COLO668 (cell line): ENCODE results near the gene CCDC183.
"Not testable (repeated sequence)": the region's sequence is repeated elsewhere in the genome, so short reads cannot be mapped to it uniquely, and the experiment has no call there.

Experiments
- DNase-seq: peaks from one replicate; lab custom pipeline; 2025; ENCODE audit not compliant: unreplicated experiment; lab: John Stamatoyannopoulos, UW

Gene CCDC183

DNA sequence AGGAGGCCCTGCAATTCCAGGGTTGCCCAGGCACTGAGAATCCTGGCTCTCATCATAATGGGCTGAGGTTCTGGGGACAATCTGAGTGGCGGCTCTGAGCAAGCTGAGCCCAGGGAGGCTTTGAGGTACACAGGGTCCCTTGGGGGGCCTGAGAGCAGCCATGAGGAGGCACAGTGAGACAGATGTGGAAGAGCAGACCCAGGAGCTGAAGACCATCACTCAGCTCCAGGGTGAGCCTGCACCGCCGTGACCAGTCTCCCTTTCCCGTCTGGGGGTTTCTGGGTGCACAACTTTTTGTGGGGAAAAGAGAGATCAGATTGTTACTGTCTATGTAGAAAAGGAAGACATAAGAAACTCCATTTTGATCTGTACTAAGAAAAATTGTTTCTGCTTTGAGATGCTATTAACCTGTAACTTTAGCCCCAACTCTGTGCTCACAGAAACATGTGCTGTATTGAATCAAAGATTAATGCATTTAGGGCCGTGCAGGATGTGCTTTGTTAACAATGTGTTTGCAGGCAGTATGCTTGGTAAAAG, at the start of gene CCDC183:
CCDC183 (plus strand) TSS at position 101 of the 537 bp plus-strand sequence; CDS start at position 161, 60 bp downstream.
- no peak for DNase-seq

- no peak for DNase-seq
Observed at GRCh38 chr9:136746621-136747020, 49.5 kb upstream of the CCDC183 start.

- DNase-seq, result no peak
Observed at GRCh38 chr9:136747161-136748060, 48.7 kb upstream of the CCDC183 start.

- no peak for DNase-seq
Observed at GRCh38 chr9:136748201-136748600, 47.9 kb upstream of the CCDC183 start, which contains the start of gene LCN6. LCN6 (minus strand) TSS chr9:136748525; CDS start chr9:136748483, 42 bp downstream.

DNA sequence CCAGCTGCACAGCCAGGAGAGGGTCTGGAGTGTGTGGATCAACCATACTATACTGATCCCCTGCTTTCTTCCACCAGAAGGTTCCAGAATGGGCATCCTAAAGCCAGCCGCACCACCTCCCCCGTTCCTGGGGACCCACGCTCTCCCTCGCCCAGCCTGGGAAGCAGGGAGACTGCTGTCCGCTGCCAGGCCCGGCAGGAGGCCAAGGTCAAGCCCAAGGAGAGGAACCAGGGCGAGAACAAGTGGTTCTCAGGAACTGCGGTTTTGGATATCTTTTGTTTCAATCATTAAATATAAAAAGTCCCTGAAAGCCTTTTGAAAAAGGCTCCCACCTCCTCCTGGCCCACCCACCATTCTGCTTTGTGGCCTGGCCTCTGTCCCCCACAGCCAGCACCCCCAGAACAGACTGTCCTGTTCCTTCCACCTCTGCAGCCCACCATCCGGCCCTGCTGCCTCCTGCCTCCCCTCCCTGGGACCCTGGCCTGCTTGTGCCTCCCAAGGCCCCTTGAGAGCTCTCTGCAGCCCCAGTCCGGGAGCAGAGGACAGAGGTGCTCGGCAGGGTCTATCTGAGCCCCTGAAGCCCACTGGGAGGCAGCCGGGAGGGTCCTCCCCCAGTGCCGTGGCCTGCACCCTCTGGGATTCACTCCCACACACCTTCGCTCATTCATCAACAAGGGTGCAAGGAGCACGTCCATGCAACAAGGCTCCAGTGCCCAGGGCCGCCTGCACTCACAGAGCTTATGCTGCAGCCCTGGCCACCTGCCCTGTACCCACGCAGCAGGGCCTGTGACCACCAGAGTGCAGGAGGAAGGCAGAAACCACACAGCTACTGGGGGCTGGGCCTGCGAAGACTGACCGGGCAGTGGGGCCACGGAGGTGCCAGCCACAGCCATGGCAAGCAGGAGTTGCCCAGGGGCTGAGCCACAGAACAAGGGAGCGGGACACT, 47.2 kb upstream of the CCDC183 start:
- no peak for DNase-seq

GRCh38 chr9:136750526-136750925, 45.6 kb upstream of the CCDC183 start:
- no peak for DNase-seq

DNA sequence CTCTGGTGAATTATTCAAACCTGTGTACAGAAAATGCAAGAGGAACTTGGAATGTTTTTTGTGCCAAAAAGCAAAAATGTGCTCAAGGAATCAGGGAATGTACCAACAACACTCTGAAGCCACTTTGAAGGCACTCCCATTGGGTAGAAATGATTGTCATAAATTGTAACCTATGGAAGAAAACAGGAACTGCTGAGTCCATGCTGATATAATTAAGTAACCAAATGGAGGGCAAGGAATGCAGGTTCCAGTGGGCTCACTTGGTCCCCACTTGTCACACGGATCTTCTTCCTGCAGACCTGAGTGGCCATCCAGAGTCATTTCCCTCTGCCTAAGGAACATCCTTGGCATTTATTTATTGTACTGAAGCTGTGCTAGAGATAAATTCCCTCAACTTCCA, 44.9 kb upstream of the CCDC183 start:
- no peak for DNase-seq

DNA sequence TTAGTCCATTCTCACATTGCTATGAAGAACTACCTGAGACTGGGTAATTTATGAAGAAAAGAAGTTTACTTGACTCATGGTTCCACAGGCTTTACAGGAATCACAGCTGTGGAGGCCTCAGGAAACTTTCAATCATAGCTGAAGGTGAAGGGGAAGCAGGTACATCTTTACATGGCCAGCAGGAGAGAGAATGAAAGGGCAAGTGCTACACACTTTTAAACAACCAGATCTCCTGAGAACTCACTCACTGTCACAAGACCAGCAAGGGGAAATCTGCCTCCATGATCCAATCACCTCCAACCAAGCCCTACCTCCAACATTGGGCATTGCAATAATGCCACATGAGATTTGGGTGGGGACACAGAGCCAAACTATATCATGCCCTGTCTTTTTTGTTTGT, 44.3 kb upstream of the CCDC183 start:
- no peak for DNase-seq

DNA sequence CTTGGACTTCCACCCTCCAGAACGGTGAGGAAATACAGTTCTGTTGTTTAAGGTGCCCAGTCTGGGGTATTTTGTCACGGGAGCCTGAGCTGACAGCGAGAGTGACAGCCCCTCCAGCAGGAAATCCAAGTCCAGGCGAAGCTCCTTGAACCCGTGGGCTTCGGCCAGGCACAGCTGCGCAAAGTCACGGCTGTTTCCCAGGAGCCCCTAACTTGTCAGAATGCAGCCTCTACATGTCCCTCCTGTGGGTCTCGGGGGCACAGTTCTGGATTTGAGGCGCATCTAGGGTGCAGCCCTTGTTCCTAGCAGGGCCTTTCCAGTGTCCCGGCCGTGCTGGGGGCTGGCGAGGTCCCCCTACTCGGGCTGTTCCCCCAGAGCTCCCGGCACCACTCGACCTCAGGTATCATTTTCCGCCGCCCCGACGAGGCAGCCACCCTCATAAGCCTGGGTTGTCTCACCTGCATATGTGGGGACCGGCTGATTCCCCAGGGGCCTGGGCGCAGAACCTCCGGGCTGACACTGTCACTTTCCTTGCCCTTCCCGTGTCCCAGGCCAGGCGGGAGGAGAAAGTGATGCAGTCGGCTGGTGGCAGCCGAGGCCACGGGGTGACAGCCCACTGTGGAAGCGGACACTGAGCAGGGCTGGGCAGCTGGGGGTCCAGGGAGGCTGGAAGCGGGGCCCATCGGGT, 42.6 kb upstream of the CCDC183 start:
- DNase-seq, result no peak

DNA sequence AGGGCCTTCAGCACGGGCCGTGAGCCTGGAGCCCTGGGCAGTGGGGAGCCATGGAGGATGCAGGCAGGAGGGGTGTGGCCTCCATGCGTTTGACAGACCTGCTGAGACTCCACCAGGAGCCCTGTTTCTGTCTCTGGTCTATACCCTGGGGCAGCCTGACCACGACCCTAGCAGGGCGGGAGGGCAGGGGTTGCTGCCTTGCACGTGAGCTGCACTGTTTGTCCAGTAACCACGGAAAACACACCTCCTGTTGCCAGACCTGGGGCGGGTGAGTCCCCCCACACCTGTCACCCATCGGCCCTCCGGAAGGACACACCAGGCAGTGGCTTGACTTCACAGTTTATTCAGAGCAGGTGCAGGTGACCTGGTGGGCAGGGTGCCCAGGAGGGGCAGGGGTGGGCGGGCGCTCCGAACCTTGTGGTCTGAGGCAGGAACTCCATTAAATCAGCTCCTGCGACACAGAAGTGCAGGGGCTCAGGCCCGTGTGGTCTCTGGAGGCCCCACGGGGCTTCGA, 42.0 kb upstream of the CCDC183 start:
- DNase-seq, result peak; percentile 88

DNA sequence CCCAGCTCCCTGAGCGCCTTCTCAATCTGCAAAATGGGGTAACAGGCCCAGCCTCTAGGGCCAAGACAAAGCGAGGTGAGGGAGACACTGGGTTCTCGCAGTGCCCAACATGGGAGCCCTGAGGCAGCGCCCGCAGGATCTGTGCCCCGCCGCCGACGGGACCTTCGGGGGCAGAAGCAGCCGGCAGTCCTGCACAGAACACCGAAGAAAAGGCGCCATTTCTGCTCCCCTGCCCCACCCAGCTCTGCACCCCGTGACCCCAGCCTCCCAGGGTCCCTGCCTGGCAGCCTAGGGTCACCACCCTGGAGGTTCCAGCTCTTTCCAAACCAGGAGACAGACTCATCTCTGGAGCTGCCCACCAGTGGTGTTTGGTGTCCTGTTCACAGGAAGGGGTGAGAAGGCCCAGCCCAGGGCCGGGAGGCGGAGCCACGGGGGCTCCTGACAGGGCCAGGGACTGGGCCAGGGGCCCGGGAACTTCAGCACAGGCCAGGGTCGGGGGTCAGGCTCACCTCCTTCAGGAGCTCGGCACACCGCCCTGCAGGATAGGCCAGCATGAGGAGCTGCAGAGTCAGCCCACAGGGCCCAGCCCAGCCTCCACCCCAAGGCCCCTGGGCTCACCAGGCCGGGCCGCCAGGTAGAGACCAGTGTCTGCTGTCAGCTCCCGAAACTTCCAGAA, 41.4 kb upstream of the CCDC183 start:
- peak; percentile 37 for DNase-seq

DNA sequence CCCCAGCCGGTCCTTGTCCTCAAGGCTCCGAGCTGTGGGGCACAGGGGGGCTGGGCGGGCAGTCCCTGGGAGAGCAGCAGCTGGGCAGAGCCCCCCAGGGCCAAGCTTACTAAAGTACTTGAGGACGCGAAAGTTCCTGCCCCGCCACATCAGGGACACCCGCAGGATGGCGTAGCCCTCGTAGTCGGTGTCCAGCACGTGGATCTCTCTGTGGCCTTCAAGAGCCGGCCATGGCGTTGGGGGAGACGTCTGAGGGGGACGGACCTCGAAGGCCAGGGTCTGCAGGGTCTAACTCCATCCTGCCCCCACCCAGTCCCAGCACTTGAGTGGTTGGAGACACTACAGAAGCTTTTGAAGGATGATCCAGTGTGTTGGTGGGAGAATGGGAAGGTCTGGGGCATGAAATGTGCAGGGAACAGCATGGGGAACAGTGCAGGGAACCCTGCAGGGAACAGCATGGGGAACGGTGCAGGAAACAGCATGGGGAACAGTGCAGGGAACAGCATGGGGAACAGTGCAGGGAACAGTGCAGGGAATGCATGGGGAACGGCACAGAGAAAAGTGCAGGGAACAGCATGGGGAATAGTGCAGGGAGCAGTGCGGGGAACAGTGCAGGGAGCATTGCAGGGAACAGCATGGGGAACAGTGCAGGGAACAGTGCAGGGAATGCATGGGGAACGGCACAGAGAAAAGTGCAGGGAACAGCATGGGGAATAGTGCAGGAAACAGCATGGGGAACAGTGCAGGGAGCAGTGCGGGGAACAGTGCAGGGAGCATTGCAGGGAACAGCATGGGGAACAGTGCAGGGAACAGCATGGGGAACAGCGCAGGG, 40.6 kb upstream of the CCDC183 start:
- not testable (repeated sequence) for DNase-seq

GRCh38 chr9:136756134-136756438, 40.1 kb upstream of the CCDC183 start:
- DNase-seq, result no peak

DNA sequence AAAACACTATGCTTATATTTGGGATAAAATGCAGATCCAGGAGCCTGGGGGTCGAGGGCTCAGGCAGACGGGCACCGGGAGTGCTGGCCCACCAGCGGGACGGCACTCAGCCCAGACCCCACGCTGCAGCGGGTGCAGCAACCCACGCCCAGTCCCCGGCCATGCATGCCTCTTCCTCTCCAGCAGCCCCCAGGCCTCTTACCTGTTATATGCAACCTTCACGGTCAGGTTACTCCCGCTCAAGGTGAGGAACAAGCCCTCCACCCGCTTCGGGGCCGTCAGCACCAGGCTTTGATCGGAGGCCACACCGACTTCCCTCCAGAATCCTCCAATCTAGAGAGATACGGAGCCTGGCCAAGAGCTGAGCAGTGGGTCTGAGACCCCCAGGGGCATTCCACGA, 39.3 kb upstream of the CCDC183 start:
- DNase-seq, result no peak

DNA sequence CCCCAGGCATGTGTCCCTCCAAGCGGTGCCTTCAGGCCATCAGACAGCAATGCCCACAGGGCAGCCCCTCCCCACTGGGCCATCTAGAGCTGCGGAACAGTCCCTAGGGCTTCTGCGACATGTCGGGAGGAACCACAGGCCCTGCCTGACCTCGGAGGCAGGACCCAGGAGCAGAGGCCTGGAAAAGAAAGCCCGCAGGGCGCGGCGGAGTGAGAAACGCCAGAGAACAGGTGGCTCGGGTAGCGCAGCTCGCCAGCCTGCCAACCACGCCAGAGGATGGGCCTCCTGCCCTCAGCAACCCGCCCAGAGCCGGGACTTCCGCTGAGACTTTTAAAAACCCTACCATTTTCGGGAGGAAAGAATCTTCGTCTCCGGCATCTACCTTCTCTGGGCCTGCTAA, 38.8 kb upstream of the CCDC183 start:
- no peak for DNase-seq

DNA sequence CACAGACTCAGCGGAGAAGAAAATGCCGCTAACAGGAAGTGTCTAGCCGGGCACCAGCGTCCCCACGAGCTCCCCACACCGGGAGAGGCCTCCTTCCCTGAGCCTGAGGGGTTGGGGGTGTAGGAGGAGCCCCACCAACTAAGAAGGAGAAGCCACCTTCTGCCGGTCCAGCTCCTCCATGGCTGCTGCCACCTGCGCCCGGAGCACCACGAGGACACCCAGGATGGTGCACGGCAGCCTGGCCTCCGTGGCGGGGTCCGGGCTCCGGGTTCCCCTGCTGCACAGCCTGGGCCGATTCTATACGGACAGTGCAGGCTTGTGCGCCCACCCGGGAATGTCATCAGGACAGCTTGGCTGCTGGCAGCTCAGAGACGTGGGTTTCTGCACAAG, 38.4 kb upstream of the CCDC183 start:
- DNase-seq, result no peak

GRCh38 chr9:136759001-136759400, 37.1 kb upstream of the CCDC183 start:
- no peak for DNase-seq

GRCh38 chr9:136759436-136760325, 36.5 kb upstream of the CCDC183 start:
- no peak for DNase-seq
